Left lung (tissue), 10 donors: ENCODE data around the gene CRKL. TPM values are rescaled to one million over a fixed set of nuclear protein-coding genes. Genes with fewer than 3 reads are reported as not detected.

Experiments
- ATAC-seq: fragments of 200-7000 bp; cut with Tn5 transposase; one replicate; pipeline ENCODE4 v1.9.1; 2020; ENCODE audit warnings: moderate library complexity
- DNase-seq, 4 donors: peaks; one replicate each; pipeline ENCODE4 v3.0.0-alpha.2; 2013 to 2020
- H3K27ac ChIP-seq, 2 donors: fragments of 200-600 bp; sonication (generic) in 1 of 2; one replicate each; pipeline versions ENCODE4 v1.5.0 to v1.8.0; 2020 to 2021
- H3K27me3 ChIP-seq, 2 donors: fragments of 200-600 bp; sonication (generic) in 1 of 2; one replicate each; pipeline versions ENCODE4 v1.5.0 to v1.8.0; 2020 to 2021
- H3K36me3 ChIP-seq, 2 donors: fragments of 200-600 bp; sonication (generic) in 1 of 2; one replicate each; pipeline versions ENCODE4 v1.5.0 to v1.8.0; 2020 to 2021
- H3K4me1 ChIP-seq, 2 donors: fragments of 200-600 bp; one replicate each; pipeline ENCODE4 v1.8.0; 2021
- H3K4me3 ChIP-seq, 2 donors: fragments of 200-600 bp; sonication (generic) in 1 of 2; one replicate each; pipeline versions ENCODE4 v1.5.0 to v1.8.0; 2020 to 2021; ENCODE audit warnings: mild to moderate bottlenecking in 1 of 2
- H3K9me3 ChIP-seq, 2 donors: fragments of 200-600 bp; sonication (generic) in 1 of 2; one replicate each; pipeline versions ENCODE4 v1.5.0 to v1.8.0; 2020 to 2021
- CTCF ChIP-seq, 2 donors: fragments of 200-600 bp; sonication (generic) in 1 of 2; IDR thresholded peaks; one replicate each; pipeline versions ENCODE4 v1.5.0 to v1.8.0; 2021; ENCODE audit warnings: antibody characterized with exemption in 2 of 2
- intact Hi-C, 2 donors: fragments of 100-400 bp; cut with DNase I; formaldehyde crosslinking; loops; one replicate each; pipeline versions ENCODE4 v1.11.2 to v1.14.2; 2022
- polyA plus RNA-seq, 6 donors: library from polyadenylated mRNA; unstranded; fragments of 120-200 nt; gene quantifications; one replicate each; pipeline ENCODE4 v1.2.1, GENCODE V29; 2013; ENCODE audit not compliant: insufficient read length in 6 of 6
- total RNA-seq, 2 donors: library from RNA; stranded (reverse); fragmentation: NEBNext Ultra II Directional; extraction: Animal tissue kit (Norgen Biotek cat#: 25700); gene quantifications; one replicate each; pipeline ENCODE4 v1.2.1, GENCODE V29; 2021
- donor health status: DM: no; HTN: yes; CAD: no.
- donor health status: DM: no; HTN: no; CAD: no.

CRKL gene
- total and polyA plus RNA-seq, 8 donors = 56.7 to 67.4 (median 64.8) TPM

GRCh38 chr22:20977516-20978170, 60.4 kb downstream of the CRKL start:
- peaks cover 0 to 10% of the 10 kb centered on the region in 2 donors for H3K27me3 ChIP-seq

DNA sequence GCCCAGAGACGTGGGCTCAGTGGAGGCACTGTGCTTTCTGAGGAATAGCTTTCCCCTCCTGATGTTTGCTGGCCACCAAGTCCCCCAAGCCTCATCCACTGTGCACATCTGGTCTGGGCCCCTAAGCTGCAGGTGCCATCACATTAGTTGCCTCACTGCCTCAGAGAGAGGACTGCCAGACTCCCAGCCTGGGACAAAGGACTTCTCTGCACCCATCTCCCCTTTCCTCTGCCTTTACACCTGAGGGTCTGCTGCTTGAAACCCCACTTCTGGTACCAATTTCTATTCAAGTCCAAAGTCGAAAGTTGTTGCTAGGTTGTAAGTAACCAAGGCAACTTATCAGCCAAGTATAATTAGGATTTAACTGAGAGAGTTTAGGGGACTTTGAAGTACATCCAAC, 61.2 kb downstream of the CRKL start:
- DNase-seq (no peak), ATAC-seq (no peak)
- Histone ChIP-seq H3K9me3 (peaks cover 0 to 7% of the 10 kb centered on the region in 2 donors), H3K27ac (no peak overlapping the region), H3K27me3 (peaks cover 0 to 10% of the 10 kb centered on the region in 2 donors), H3K4me1 (peaks cover 8 to 36% of the 10 kb centered on the region in 2 donors), H3K4me3 (no peak overlapping the region), H3K36me3 (no peaks in the 10 kb centered on the region)
- no peak for TF ChIP-seq CTCF (IDR thresholded peaks at IDR 0.05)
- intact Hi-C loops = no loop called here

More at GRCh38 chr22:20977516-20978170, 60.4 kb downstream of the CRKL start:
- no peak overlapping the region for H3K4me3 ChIP-seq
- no peak for ATAC-seq
- TF ChIP-seq CTCF (IDR thresholded peaks at IDR 0.05) = no peak
- peaks cover 0 to 7% of the 10 kb centered on the region in 2 donors for H3K9me3 ChIP-seq
- no peaks in the 10 kb centered on the region for H3K36me3 ChIP-seq
- H3K4me1 ChIP-seq = peaks cover 8 to 29% of the 10 kb centered on the region in 2 donors
- peak in 1 of 4 donors; percentile 44 for DNase-seq
- intact Hi-C loops = no loop called here
- H3K27ac ChIP-seq = no peak overlapping the region

- intact Hi-C loops = no loop called here
Observed at GRCh38 chr22:20979243-20979809, 62.1 kb downstream of the CRKL start.

DNA sequence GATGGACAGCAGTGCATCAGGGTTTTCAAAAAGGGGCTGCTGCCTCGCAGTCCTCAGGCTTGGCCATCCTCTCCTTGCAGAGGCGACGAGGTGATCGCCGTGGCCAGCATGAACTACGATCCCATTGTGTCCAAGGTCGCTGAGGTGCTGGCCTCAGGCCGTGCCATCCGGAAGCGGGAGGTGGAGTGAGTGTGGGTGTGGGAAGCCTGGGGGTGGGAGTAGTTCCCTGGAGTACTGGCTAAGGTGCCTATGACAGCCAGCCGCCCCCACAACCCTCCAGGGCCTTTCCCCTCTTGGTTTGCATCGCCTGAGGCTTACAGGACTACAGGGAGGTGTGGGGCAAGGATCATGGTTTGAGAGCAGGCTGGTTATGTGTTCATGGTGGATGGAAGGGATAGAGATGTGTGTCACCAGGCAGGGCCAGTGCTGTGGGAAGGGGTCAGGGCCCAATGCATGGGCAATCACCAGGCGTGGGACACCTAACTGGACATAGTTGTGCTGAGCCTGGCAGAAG, 62.8 kb downstream of the CRKL start:
- H3K4me3 ChIP-seq = peak overlapping the region in 1 of 2 donors; percentile 11

More at GRCh38 chr22:20979243-20979809, 62.1 kb downstream of the CRKL start:
- Histone ChIP-seq H3K9me3 (peaks cover 0 to 7% of the 10 kb centered on the region in 2 donors), H3K36me3 (no peaks in the 10 kb centered on the region), H3K4me1 (peaks cover 8 to 39% of the 10 kb centered on the region in 2 donors), H3K27ac (no peak overlapping the region), H3K27me3 (peaks cover 0 to 4% of the 10 kb centered on the region in 2 donors), H3K4me3 (peak overlapping the region in 1 of 2 donors; percentile 11)
- no peak for TF ChIP-seq CTCF (IDR thresholded peaks at IDR 0.05)
- peak in 3 of 4 donors; percentile 85 to 89 (median 87) for DNase-seq
- ATAC-seq = peak; percentile 73

More for the DNA sequence above, 62.8 kb downstream of the CRKL start:
- Histone ChIP-seq H3K27me3 (no peaks in the 10 kb centered on the region), H3K4me1 (peaks cover 8 to 39% of the 10 kb centered on the region in 2 donors), H3K36me3 (peaks cover 0 to under 1% of the 10 kb centered on the region in 2 donors), H3K27ac (no peak overlapping the region), H3K9me3 (peaks cover 0 to 7% of the 10 kb centered on the region in 2 donors)
- ATAC-seq (no peak), DNase-seq (peak in 1 of 4 donors; percentile 66)
- no peak for TF ChIP-seq CTCF (IDR thresholded peaks at IDR 0.05)
- intact Hi-C loops = no loop called here
